ENCODE data around the gene AKAP5.
A peak's percentile ranks its signal among the peaks of the same experiment; 100 is the strongest.

Gene AKAP5, protein sequence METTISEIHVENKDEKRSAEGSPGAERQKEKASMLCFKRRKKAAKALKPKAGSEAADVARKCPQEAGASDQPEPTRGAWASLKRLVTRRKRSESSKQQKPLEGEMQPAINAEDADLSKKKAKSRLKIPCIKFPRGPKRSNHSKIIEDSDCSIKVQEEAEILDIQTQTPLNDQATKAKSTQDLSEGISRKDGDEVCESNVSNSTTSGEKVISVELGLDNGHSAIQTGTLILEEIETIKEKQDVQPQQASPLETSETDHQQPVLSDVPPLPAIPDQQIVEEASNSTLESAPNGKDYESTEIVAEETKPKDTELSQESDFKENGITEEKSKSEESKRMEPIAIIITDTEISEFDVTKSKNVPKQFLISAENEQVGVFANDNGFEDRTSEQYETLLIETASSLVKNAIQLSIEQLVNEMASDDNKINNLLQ

DNA sequence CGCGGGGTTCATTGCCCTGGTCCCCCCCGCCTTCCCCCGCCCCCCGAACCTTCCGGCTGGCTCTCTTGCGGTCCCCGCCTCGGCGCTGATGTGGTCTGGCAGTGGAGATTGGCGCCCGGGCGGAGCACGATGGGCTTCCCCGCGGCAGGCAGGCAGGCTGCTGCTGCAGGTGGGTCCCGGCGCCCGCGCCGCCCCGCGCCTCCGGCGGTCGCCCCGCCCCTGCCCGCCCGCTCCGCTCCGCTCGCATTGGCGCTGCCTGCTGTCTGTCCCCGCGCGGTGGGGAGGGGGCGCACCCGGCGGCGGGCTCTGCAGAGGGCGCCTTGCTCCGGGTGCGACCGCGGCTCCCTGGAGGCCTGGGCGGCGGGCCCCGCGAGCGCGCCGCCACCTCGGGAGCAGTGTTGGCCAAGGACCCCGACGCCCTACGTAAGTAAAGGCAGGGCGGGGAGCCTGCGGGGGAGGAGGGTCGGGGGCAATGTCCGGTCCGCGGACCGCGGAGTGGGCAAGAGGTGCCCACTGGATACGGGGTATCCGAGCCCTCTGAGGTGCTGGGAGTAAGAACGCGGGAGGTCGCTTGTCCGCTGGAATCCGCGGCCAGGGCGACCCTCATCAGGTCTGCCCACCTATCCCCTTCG, at the start of gene AKAP5:
TSS of gene AKAP5 (plus strand) at position 309 of the 632 bp plus-strand sequence. CDS start 2,896 bp downstream, outside the sequence.
- TF ChIP-seq, protein P1, sequence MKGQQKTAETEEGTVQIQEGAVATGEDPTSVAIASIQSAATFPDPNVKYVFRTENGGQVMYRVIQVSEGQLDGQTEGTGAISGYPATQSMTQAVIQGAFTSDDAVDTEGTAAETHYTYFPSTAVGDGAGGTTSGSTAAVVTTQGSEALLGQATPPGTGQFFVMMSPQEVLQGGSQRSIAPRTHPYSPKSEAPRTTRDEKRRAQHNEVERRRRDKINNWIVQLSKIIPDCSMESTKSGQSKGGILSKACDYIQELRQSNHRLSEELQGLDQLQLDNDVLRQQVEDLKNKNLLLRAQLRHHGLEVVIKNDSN (IDR thresholded peaks at IDR 0.05) = 0 out of 2 replicates have a peak, but pooled peaks have one; percentile 7
- TF ChIP-seq TAF1 (IDR thresholded peaks at IDR 0.05; ENCODE audit: low read depth) (no peak), FOXM1 (IDR thresholded peaks at IDR 0.05; ENCODE audit: borderline replicate concordance, low read depth) (no peak), CREB1 (IDR thresholded peaks at IDR 0.05; ENCODE audit: low read depth) (no peak), ZBTB7A (IDR thresholded peaks at IDR 0.05; ENCODE audit: low read depth) (peak; percentile 84), RAD21 (IDR thresholded peaks at IDR 0.05; ENCODE audit: low read depth) (no peak), YY1 (IDR thresholded peaks at IDR 0.05; ENCODE audit: low read depth) (no peak), TCF12 (IDR thresholded peaks at IDR 0.05; ENCODE audit: low read depth) (no peak)
- TF ChIP-seq, protein P2, sequence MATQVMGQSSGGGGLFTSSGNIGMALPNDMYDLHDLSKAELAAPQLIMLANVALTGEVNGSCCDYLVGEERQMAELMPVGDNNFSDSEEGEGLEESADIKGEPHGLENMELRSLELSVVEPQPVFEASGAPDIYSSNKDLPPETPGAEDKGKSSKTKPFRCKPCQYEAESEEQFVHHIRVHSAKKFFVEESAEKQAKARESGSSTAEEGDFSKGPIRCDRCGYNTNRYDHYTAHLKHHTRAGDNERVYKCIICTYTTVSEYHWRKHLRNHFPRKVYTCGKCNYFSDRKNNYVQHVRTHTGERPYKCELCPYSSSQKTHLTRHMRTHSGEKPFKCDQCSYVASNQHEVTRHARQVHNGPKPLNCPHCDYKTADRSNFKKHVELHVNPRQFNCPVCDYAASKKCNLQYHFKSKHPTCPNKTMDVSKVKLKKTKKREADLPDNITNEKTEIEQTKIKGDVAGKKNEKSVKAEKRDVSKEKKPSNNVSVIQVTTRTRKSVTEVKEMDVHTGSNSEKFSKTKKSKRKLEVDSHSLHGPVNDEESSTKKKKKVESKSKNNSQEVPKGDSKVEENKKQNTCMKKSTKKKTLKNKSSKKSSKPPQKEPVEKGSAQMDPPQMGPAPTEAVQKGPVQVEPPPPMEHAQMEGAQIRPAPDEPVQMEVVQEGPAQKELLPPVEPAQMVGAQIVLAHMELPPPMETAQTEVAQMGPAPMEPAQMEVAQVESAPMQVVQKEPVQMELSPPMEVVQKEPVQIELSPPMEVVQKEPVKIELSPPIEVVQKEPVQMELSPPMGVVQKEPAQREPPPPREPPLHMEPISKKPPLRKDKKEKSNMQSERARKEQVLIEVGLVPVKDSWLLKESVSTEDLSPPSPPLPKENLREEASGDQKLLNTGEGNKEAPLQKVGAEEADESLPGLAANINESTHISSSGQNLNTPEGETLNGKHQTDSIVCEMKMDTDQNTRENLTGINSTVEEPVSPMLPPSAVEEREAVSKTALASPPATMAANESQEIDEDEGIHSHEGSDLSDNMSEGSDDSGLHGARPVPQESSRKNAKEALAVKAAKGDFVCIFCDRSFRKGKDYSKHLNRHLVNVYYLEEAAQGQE (IDR thresholded peaks at IDR 0.05; ENCODE audit: low read depth) = no peak
- TF ChIP-seq, protein P3, sequence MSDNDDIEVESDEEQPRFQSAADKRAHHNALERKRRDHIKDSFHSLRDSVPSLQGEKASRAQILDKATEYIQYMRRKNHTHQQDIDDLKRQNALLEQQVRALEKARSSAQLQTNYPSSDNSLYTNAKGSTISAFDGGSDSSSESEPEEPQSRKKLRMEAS (IDR thresholded peaks at IDR 0.05) = peak; percentile 22; the same call in 1 of the 2 replicates

DNA sequence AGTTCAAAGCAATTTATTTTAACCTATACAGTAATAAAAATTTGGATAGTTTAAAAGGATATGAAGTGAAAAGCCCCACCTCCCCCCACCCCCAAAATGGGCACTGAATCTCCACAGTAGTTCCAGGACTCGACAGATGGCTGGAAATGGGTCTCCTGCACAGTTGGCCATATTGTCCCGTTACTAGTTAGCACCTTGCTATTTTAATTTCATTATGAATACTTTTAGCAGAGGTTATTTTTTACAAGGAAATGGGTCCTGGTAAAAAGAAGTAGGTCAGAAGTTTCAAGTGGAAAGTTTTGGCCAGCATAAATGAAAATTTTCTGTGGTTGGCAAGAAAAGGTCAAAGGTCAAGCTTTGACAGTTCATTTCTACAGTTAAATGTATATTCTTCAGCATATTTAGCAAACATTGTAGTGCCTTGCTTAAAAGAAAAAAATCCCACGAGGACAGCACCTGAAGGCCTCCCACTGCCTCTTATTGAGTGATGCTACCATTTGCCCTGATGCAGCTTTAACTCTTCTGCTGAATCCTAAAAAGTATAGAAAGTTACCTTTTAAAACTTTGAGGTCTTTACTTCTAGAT, 48.9 kb upstream of the AKAP5 start:
- TF ChIP-seq, protein P2 (IDR thresholded peaks at IDR 0.05; ENCODE audit: low read depth) = no peak
- TF ChIP-seq TEAD4 (IDR thresholded peaks at IDR 0.05) (no peak), NFIC (IDR thresholded peaks at IDR 0.05) (no peak), TAF1 (IDR thresholded peaks at IDR 0.05; ENCODE audit: low read depth) (no peak), TCF12 (IDR thresholded peaks at IDR 0.05; ENCODE audit: low read depth) (no peak), CREB1 (IDR thresholded peaks at IDR 0.05; ENCODE audit: low read depth) (no peak), ZBTB7A (IDR thresholded peaks at IDR 0.05; ENCODE audit: low read depth) (no peak), FOXM1 (IDR thresholded peaks at IDR 0.05; ENCODE audit: borderline replicate concordance, low read depth) (no peak), YY1 (IDR thresholded peaks at IDR 0.05; ENCODE audit: low read depth) (no peak), CEBPB (IDR thresholded peaks at IDR 0.05) (no peak), EGR1 (IDR thresholded peaks at IDR 0.05) (no peak)
- TF ChIP-seq, protein P1 (IDR thresholded peaks at IDR 0.05) = no peak
- TF ChIP-seq, protein P3 (IDR thresholded peaks at IDR 0.05) = no peak

DNA sequence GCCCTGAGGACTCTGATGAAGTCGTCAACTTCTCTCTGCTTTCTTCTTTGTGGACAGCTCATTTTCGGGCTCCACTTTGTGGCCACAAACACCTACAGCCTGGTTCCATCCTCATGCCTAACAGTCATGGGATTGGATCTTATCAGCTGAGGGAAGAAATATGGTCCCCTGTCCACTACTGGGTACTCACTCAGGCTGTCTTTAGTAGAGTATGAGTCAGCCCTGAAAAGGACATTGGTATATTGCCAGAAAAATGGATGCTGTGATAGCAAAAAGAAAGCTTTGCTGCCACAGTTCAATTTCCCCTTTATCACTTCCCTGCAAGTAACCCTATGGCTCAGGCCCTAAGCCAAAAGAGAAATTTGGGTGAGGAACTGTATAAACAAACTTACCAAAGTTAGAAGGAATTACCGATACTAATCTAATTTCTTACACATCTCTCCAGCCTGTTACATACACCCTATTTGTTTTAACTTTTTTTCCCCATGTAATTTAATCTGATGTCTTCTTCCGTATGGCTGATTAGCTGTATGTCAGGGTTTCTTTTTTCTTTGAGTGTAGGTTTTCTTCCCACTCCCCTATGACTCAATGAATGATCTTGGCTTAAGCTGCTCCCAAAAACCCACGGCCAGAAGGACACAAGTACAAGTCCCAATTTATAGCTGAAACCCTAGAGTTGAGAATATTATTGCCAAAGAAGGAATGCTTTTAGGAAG, 48.1 kb upstream of the AKAP5 start:
- no peak for TF ChIP-seq TAF1 (IDR thresholded peaks at IDR 0.05; ENCODE audit: low read depth)
- TF ChIP-seq ZBTB7A (IDR thresholded peaks at IDR 0.05; ENCODE audit: low read depth) = no peak
- no peak for TF ChIP-seq CEBPB (IDR thresholded peaks at IDR 0.05)
- no peak for TF ChIP-seq EGR1 (IDR thresholded peaks at IDR 0.05)
- TF ChIP-seq RAD21 (IDR thresholded peaks at IDR 0.05; ENCODE audit: low read depth) = no peak
- TF ChIP-seq, protein P2 (IDR thresholded peaks at IDR 0.05; ENCODE audit: low read depth) = no peak
- no peak for TF ChIP-seq TEAD4 (IDR thresholded peaks at IDR 0.05)
- TF ChIP-seq, protein P3 (IDR thresholded peaks at IDR 0.05) = no peak
- no peak for TF ChIP-seq TCF12 (IDR thresholded peaks at IDR 0.05; ENCODE audit: low read depth)
- TF ChIP-seq CREB1 (IDR thresholded peaks at IDR 0.05; ENCODE audit: low read depth) = no peak
- no peak for TF ChIP-seq YY1 (IDR thresholded peaks at IDR 0.05; ENCODE audit: low read depth)
- no peak for TF ChIP-seq FOXM1 (IDR thresholded peaks at IDR 0.05; ENCODE audit: borderline replicate concordance, low read depth)
- TF ChIP-seq NFIC (IDR thresholded peaks at IDR 0.05) = no peak
- no peak for TF ChIP-seq EP300 (IDR thresholded peaks at IDR 0.05; ENCODE audit: borderline replicate concordance)
- TF ChIP-seq, protein P1 (IDR thresholded peaks at IDR 0.05) = no peak

Measured in Ishikawa (cell line).